NCI-H2227 treated with DMSO at 0.1 percent for 48 hours (cell line): Measurements from ENCODE around the gene BMP8A.
A peak's percentile ranks its signal among the peaks of the same experiment; 100 is the strongest.
"Not testable (repeated sequence)": the region's sequence is repeated elsewhere in the genome, so short reads cannot be mapped to it uniquely, and the experiment has no call there.

ENCODE experiments used
- DNase-seq: peaks from one replicate; lab custom pipeline; 2025; lab: John Stamatoyannopoulos, UW

BMP8A gene, protein sequence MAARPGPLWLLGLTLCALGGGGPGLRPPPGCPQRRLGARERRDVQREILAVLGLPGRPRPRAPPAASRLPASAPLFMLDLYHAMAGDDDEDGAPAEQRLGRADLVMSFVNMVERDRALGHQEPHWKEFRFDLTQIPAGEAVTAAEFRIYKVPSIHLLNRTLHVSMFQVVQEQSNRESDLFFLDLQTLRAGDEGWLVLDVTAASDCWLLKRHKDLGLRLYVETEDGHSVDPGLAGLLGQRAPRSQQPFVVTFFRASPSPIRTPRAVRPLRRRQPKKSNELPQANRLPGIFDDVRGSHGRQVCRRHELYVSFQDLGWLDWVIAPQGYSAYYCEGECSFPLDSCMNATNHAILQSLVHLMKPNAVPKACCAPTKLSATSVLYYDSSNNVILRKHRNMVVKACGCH

DNA sequence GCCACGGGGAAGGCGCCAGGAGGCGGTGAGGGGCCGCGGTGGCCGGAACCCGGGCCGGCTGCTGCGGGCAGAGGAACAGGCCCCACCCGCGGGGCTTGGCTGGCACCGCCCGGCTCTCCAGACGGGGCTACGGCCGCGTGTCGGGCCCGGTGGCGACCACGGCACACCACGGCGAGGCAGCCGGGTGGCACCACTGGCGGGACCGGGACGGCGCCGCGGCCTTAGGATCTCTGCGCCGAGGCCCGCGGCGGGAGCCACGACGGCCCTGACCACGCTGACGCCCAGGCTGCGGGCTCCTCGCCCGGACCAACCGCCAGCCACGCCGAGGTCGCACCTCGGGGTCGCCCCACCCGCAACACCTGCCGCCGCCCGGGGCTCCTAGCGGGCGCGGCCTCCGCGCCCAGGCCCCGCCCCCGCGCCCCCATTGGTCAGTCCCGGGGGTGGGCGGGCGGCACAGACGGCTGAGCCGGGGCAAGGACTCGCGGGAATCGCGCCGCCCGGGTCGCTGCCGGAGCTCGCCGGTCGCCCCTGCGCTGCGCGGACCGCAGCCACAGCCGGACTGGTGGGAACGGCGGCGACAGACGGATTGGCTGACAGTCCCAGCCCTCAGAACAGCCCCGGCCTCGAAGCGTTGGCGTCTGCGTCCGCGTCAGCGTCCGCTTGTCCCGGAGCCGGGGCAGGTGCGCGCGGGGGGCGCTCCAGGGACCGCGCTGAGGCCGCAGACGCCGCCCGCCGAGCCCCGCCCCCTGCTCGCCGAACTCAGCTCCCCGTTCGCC is at the start of gene BMP8A:
Gene BMP8A (plus strand): TSS at position 491 of the 776 bp plus-strand sequence. CDS start 356 bp downstream, outside the sequence.
- peak; percentile 30 for DNase-seq

DNA sequence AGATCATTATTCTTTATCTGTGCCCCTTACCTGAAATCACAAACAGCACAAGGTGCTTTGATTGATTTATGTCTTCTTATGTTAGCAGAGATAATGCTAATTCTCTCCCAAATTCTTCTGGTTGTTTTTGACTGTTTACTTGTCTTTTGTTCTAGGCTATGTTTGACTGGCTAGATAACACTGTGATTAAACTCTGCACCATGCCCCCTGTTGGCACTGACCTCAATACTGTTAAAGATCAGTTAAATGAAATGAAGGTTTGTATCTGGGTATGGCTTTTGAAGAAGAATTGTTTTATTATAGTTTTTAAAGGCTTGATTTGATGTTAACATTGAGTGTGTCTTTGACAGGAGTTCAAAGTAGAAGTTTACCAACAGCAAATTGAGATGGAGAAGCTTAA is 49.6 kb upstream of the BMP8A start:
- DNase-seq: no peak

DNA sequence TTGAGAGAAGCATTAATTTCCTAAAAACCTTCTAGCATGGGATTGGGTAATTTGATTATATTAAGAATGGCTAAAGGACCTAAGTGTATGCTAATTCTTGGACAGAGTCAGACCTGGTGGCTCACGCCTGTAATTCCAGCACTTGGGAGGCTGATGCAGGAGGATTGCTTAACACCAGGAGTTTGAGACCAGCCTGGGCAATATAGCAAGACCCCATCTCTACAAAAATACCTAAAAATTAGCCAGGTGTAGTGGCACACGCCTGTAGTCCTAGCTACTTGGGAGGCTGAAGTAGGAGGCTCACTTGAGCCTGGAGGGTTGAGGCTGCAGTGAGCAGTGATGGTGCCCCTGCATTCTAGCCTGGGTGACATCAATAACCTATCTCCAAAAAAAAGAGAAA is 45.9 kb upstream of the BMP8A start:
- no peak for DNase-seq

DNA sequence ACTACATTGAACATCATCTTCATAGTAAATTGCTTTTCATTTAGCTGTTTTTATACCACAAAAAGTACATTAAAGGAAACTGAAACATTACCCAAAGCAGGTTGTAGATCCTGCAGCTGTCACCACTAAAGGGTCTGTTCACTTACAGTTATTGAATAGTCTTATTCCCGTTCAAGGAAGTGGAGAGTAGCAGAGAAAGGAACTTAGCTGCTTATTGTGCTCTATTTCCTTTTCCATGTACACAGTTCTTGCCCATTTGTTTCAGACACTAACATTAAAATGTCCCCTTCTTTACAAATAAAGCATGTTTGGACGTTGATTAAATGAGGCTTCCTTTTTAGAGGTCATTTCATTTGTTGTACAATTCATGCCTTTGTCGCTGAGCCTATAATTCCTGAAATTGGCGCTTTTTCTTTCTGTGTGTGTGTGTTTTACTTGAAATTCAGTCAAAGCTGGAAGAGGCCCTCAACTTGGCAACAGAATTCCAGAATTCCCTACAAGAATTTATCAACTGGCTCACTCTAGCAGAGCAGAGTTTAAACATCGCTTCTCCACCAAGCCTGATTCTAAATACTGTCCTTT is 44.4 kb upstream of the BMP8A start:
- no peak for DNase-seq

DNA sequence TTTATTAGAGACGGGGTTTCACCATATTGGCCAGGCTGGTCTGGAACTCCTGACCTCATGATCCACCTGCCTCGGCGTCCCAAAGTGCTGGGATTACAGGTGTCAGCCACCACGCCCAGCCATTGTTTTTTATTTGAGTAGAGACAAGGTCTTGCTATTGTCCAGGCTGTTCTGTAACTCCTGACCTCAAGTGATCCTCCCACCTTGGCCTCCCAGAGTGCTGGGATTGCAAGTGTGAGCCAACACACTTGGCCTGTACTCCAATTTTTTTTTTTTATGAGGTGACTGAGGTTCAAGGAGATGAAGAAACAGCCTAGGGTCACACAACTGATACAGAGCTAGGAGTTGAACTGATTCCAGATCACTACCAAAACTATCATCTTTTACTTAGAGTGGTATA is 41.4 kb upstream of the BMP8A start:
- not testable (repeated sequence) for DNase-seq

DNA sequence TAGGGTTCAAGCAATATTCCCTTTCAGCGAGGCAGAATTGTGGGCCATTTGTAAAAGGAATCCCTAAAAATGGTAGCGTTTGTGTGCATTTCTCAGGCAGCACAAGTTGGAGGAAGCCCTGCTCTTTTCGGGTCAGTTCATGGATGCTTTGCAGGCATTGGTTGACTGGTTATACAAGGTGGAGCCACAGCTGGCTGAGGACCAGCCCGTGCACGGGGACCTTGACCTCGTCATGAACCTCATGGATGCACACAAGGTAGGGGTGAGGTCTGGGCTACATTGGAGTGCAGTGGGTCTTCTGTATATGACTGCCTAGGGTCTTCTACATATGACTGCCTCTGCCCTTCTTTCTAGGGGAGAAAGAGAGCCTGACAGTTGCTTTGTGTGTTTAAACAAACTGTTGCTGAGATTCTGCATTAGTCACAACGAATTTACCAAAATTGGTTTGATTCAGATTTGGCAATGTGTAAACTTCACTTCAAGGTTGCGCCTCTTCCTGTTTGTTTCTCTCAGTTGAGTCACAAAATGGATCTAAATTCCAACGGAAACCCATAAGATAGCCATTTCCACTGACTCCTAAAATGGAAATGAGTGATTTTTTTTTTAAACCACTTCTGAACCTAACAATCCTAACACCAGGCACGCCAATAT is 40.4 kb upstream of the BMP8A start:
- no peak for DNase-seq

DNA sequence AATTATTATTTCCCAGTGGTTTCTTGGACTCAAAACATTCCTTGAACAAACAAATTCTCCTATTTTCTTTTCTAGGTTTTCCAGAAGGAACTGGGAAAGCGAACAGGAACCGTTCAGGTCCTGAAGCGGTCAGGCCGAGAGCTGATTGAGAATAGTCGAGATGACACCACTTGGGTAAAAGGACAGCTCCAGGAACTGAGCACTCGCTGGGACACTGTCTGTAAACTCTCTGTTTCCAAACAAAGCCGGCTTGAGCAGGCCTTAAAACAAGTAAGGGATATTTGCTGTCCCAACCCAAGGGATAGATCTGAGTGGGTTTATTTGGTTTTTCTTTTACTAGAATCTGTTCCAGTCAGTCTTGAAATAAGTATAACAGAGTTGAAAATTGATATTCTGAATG is 39.4 kb upstream of the BMP8A start:
- DNase-seq: no peak

DNA sequence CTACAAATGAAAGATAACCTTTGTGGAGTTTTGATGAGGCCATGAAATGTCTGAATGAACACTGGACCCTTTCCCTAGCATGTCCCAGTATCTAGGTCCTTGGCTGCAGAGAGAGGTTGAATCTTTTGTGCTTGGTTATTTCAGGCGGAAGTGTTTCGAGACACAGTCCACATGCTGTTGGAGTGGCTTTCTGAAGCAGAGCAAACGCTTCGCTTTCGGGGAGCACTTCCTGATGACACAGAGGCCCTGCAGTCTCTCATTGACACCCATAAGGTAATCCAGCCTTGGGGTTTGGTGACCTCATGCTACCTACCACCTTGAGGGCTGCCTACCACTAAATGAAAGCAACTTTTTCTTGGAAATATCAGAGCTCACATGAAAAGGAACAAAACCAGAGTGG is 38.9 kb upstream of the BMP8A start:
- no peak for DNase-seq

DNA sequence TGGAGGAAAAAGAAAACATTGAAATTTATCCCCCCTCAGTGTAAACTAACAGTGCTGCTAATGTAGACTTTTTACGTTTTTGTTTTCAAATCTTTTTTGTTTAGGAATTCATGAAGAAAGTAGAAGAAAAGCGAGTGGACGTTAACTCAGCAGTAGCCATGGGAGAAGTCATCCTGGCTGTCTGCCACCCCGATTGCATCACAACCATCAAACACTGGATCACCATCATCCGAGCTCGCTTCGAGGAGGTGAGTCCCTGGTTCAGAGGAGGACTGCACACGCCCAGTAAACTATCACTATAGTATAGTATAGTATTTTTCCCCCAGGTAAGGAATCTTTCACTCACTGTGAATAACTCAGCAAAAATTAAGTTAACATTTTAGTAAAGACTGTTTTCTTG is 37.8 kb upstream of the BMP8A start:
- DNase-seq: no peak

DNA sequence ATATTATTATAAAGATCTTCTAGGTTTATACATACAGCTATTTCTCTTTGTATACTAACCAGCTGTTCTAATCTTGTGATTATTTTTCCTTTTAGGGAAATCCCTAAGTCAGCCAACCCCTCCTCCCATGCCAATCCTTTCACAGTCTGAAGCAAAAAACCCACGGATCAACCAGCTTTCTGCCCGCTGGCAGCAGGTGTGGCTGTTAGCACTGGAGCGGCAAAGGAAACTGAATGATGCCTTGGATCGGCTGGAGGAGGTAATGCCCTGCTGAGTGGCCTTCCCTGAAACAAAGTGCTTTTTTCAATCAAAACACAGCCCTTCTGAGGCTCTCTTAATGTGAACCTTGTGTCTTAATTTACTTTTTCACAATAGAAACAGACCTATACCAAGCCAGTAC is 32.4 kb upstream of the BMP8A start:
- no peak for DNase-seq

DNA sequence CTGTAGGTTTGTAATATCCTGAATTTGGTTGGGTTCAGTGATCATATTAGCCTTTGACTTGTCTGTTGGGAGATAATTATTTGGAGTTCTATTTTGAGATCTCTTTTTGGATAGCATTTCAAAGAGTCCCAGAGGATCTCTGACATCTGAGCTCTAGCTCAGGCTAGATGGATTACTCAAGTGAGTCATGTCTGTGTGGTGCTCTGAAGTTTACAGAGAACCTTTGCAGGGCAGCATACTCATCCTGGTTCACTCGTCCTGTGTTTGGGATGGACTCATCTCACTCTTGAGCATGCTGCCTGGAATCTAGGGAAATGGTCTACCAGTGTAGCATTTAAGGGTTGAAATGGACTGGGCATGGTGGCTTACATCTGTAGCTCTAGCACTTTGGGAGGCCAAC is 29.4 kb upstream of the BMP8A start:
- no peak for DNase-seq

DNA sequence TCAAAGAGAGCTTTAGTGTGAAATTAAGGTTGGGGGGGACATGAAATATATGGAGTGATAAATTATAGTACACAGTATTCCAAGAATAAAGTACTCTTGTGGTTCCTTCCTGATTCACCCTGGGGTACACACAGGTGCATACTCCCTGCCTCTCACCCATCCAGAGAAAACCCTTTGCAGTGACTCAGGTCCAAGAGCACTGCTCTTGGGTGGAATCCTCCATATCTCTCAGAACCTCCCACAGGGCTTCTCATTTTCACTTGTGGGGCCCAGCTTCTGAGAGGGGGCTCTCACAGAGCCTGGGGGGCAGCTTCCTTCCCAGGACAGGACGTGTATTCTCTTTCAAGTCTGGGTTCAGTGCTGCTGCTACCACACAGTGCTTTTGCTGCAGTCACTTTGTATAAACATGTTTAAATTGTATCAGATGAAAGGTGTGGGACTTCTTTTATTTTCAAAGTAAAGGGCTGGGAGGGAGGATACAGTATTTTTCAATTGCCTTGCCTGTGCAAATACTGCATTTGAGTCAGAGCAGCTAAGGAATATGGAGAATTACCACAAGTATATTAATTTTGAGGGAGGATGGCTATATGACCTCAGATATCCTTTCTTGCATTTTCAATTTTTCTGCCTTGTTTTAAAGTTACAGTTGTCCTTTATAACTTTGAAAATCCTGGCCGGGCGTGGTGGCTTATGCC is 24.9 kb upstream of the BMP8A start:
- no peak for DNase-seq

DNA sequence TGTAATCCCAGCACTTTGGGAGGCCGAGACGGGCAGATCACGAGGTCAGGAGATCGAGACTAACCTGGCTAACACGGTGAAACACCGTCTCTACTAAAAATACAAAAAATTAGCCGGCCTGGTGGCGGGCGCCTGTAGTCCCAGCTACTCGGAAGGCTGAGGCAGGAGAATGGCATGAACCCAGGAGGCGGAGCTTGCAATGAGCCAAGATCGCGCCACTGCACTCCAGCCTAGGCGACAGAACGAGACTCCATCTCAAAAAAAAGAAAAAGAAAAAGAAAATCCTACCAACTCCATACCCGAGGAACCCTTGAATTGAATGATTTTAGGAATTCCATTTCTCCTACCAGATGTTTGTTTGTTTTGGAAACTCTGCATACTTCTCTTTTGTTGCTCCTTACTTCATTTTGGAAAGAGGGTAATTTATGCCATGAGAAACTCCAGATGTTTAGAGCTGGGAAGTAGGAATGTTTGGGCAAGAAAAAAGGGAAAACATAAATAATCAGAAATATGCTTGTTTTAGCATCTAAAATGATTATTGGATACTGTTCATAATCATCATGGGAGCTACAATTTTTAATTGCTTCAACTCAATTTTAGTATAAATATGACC is 24.2 kb upstream of the BMP8A start:
- DNase-seq: not testable (repeated sequence)

DNA sequence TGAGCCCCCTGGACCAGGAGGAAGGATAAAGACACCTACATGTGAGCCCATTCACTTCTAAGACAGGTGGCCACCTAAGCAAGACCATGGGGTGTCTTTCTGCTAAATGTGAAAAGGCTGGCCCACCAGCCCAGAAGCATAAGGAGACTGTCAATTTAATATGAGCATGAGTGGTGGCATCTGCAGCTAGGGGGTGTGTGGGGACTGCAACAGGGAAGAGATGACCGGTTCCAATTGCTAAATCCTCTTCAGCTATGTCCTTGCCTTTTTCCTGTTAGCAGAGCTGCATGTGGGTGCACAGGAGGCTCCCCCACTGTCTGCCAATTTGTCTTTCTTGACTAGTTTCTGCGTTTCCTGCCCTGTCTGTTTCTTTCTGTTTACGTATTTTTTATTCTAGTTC is 22.3 kb upstream of the BMP8A start:
- no peak for DNase-seq

DNA sequence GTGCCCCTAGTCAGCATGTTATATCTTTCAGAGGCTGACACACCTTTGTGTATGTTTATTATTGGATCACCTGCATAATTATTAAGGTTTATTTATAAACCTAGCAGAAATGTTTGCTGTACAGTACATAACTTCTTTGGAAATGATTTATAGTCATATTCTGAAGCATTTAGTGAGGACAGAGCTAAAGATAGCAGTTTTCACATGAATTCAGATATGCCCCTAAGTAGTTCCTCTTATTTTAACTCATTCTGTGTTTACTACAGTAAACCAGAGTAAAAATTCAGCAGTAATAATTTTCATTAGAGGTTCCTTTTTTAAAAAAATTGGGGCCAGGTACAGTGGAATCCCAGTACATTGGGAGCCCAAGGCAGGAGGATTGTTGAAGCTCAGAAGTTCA is 21.4 kb upstream of the BMP8A start:
- no peak for DNase-seq

DNA sequence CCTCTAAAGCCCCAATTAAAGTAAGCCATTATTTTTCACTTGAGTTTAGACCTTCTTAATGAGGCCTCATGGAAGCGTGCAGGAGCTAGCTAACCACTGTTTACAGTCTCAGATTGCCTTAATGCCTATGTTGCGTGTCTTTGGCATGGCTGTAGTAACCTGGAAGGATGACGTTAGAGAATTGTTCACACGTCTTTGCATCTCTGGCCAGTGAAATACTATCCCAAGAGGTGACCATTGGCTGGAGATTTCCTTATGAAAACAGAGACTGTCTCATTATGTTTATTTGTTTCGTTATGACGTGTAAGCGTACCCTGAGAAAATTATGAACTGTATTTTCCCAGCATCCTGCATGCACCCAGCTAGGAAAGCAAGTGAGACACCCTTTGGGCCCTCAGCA is 18.6 kb upstream of the BMP8A start:
- DNase-seq: no peak

DNA sequence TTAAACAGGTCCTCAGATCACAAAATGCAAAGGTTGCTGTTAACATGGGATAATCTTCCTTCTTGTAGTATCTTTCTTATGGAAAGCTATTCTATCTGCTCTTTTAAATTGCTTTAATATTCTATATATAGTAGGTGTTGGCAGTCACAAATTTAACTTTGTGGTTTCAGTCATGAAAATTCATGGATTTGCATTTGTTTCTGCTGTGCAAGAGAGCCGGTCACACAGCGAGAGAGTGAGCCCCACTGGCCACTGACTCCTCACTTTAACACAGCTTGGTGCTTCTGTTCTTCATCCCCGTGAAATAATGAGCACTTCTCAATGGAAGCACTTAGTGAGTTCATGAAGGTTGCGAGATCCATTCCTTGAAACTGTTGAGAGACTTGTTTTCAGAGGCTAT is 18.1 kb upstream of the BMP8A start:
- DNase-seq: no peak

DNA sequence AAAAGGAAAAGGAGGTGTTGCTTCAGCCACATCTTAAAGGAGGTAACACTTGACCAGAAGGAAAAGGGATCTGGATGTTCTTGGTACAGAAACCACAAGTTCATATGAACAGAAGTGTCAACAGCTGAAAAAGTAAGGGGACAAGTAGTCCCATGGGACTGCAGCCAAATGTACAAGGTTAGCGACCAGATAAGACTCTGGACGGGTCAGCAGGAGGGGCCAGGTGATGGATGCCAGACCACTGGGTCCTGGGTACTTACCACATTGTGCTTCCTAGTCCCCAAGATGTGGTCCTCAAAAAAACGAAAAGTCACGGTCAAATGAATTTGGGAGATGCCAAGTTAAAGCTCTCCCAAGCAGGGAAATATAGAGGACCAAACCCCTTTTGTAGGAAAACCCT is 16.6 kb upstream of the BMP8A start:
- no peak for DNase-seq

DNA sequence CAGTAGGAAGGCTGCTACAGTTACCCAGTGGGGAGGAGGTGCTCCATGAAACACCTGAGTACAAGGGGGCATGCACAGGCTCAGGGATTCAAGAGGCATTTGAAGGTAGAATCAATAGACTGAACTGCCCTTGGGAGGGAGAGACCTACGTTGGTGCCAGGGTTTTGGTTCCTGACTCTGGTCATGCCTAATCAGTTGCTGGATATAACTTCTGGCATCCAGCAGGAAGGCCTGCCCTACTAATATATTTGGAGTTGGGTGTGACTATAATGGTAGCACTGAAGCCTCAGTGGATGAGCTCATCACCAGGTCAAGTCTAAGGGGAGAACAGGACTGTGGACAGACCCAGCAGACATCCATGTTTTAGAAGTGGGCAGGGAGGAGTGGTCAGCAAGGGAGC is 15.9 kb upstream of the BMP8A start:
- DNase-seq: not testable (repeated sequence)

DNA sequence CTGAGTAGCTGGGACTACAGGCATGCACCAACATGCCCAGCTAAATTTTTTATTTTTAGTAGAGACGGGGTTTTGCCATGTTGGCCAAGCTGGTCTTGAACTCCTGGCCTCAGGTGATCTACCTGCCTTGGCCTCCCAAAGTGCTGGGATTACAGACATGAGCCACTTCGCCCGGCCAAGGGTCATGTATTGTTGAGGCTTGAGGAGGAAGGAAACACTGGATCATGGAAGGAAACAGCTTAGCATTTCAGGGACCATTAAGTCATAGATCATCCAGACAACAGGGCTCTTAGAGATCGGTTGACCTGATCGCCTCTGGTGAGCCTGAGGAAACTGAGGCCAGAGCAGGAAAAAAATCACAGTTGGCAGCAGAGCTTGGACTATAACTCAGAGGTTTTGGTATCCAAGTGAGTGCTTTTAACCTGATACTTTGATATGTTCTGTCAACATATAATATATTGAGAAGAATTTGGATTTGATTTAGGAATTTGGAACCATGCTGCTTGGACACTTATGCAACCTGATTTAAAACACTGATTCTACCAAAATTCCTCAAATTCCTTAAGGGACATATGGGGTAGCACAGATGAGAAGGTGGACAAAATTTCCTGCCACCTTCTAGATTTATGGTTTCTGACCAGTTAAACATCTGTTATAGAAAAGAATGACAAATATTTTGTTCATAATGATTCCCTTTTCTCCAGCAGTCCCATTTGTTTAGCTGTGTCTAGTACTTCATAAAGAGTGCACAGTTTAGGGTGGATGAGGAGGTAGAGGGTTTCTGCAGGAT is 13.1 kb upstream of the BMP8A start:
- no peak for DNase-seq

DNA sequence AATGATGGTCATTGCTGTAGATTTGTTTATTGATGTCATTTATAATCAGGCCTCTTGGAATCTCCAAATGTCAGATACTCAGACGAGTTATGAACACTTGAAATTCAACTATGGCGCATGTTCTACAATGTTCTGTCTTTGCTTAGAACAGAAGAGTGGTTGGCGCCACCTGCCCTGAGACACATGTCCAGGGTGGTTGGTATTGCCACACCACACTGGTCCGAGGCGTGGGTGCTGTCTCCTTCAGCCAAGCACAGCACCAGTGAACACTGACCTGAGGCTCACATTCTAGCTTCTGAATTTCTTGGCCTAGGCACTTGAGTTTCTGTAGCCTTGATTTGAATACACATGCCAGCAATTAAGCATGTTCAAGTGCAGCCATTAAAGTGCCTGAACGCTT is 10.1 kb upstream of the BMP8A start:
- DNase-seq: no peak
